NB4 (cell line): ENCODE results near the gene MYL6.
"Not testable (repeated sequence)": the region's sequence is repeated elsewhere in the genome, so short reads cannot be mapped to it uniquely, and the experiment has no call there.

Experiments
- MYC ChIP-seq: IDR thresholded peaks from 2 replicates; pipeline ENCODE4 v1.6.1; 2011; ENCODE audit warnings: low read depth, low read length
- POLR2A ChIP-seq: IDR thresholded peaks from 2 replicates; pipeline ENCODE4 v1.6.1; 2011; ENCODE audit warnings: mild to moderate bottlenecking; ENCODE audit not compliant: insufficient read length; ENCODE audit errors: extremely low read depth
- TF ChIP-seq, protein P1 (sequence below): IDR thresholded peaks from one replicate; pipeline ENCODE4 v1.5.1; 2012; ENCODE audit warnings: low read depth, low read length
- TF ChIP-seq, protein P2 (sequence below): IDR thresholded peaks from 2 replicates; pipeline ENCODE4 v1.6.1; 2011; ENCODE audit warnings: low read depth, low read length

DNA sequence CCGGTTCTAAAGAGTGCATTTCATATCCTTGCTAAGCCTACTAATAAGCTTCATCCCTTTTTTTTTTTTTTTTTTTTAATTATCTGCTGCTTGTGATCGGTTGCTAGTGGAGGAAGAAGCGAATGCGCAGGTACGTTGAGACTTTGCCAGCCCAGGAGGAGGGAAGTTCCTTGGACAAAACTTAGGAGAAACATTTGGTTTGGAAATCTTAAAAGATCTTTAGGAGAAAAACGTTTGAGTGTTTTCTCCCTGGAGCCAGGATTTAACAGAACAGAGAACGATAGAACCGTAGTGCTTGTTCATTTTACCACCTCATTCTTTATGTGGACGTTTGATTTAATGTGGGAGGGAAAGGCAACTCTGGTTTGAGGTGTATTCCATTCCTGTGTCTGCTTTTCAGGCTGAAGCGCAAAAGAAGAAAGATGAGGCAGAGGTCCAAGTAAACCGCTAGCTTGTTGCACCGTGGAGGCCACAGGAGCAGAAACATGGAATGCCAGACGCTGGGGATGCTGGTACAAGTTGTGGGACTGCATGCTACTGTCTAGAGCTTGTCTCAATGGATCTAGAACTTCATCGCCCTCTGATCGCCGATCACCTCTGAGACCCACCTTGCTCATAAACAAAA, 41.0 kb upstream of the MYL6 start:
- TF ChIP-seq, protein P1, sequence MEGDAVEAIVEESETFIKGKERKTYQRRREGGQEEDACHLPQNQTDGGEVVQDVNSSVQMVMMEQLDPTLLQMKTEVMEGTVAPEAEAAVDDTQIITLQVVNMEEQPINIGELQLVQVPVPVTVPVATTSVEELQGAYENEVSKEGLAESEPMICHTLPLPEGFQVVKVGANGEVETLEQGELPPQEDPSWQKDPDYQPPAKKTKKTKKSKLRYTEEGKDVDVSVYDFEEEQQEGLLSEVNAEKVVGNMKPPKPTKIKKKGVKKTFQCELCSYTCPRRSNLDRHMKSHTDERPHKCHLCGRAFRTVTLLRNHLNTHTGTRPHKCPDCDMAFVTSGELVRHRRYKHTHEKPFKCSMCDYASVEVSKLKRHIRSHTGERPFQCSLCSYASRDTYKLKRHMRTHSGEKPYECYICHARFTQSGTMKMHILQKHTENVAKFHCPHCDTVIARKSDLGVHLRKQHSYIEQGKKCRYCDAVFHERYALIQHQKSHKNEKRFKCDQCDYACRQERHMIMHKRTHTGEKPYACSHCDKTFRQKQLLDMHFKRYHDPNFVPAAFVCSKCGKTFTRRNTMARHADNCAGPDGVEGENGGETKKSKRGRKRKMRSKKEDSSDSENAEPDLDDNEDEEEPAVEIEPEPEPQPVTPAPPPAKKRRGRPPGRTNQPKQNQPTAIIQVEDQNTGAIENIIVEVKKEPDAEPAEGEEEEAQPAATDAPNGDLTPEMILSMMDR, result not testable (repeated sequence)
- TF ChIP-seq, protein P2, sequence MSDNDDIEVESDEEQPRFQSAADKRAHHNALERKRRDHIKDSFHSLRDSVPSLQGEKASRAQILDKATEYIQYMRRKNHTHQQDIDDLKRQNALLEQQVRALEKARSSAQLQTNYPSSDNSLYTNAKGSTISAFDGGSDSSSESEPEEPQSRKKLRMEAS, result not testable (repeated sequence)
- not testable (repeated sequence) for TF ChIP-seq POLR2A, MYC
